Endothelial cell (in vitro differentiated cells): ENCODE data around the gene LRRC41. TPM values are rescaled to one million over a fixed set of nuclear protein-coding genes. Genes with fewer than 3 reads are reported as not detected.

Experiments
- DNase-seq: peaks from one replicate; pipeline ENCODE4 v3.0.0; 2021; ENCODE audit warnings: low spot score
- H3K27ac Mint-ChIP-seq: one replicate; pipeline ENCODE4 v1.8.0; 2021; ENCODE audit warnings: mixed read lengths, inconsistent platforms; ENCODE audit not compliant: unreplicated experiment
- H3K27me3 Mint-ChIP-seq: one replicate; pipeline ENCODE4 v1.8.0; 2021; ENCODE audit warnings: mild to moderate bottlenecking, moderate library complexity, mixed read lengths, inconsistent platforms; ENCODE audit not compliant: unreplicated experiment
- H3K36me3 Mint-ChIP-seq: one replicate; pipeline ENCODE4 v1.8.0; 2021; ENCODE audit warnings: mild to moderate bottlenecking, low read depth, mixed read lengths, inconsistent platforms; ENCODE audit not compliant: unreplicated experiment
- H3K4me1 Mint-ChIP-seq: one replicate; pipeline ENCODE4 v1.8.0; 2021; ENCODE audit warnings: mild to moderate bottlenecking, mixed read lengths, inconsistent platforms; ENCODE audit not compliant: unreplicated experiment
- H3K4me3 Mint-ChIP-seq: one replicate; pipeline ENCODE4 v1.8.0; 2021; ENCODE audit warnings: mild to moderate bottlenecking, mixed read lengths, inconsistent platforms; ENCODE audit not compliant: unreplicated experiment
- H3K9me3 Mint-ChIP-seq: one replicate; pipeline ENCODE4 v1.8.0; 2021; ENCODE audit warnings: mixed read lengths, inconsistent platforms; ENCODE audit not compliant: unreplicated experiment
- total RNA-seq: library from RNA; stranded (reverse); fragmentation: NEBNext Ultra II Directional; extraction: Animal tissue kit (Norgen Biotek cat#: 25700); gene quantifications from one replicate; pipeline ENCODE4 v1.2.1, GENCODE V29; 2021; ENCODE audit not compliant: unreplicated experiment
- TF ChIP-seq, protein P1 (sequence below): fragments of 200-600 bp; sonication (generic); IDR thresholded peaks from one replicate; pipeline ENCODE4 v1.5.0; 2021; ENCODE audit warnings: antibody characterized with exemption; ENCODE audit not compliant: unreplicated experiment

The LRRC41 gene
- total RNA-seq, 1 donor from 2014 or later: 73.5 TPM

GRCh38 chr1:46278807-46279206 lies 24.6 kb downstream of the LRRC41 start:
- Mint-ChIP-seq H3K4me3 (no peak overlapping the region), H3K36me3 (peaks cover 27% of the 10 kb centered on the region), H3K27ac (no peak overlapping the region), H3K4me1 (no peaks in the 10 kb centered on the region), H3K27me3 (no peaks in the 10 kb centered on the region), H3K9me3 (no peaks in the 10 kb centered on the region)
- no peak for DNase-seq
- TF ChIP-seq, protein P1, sequence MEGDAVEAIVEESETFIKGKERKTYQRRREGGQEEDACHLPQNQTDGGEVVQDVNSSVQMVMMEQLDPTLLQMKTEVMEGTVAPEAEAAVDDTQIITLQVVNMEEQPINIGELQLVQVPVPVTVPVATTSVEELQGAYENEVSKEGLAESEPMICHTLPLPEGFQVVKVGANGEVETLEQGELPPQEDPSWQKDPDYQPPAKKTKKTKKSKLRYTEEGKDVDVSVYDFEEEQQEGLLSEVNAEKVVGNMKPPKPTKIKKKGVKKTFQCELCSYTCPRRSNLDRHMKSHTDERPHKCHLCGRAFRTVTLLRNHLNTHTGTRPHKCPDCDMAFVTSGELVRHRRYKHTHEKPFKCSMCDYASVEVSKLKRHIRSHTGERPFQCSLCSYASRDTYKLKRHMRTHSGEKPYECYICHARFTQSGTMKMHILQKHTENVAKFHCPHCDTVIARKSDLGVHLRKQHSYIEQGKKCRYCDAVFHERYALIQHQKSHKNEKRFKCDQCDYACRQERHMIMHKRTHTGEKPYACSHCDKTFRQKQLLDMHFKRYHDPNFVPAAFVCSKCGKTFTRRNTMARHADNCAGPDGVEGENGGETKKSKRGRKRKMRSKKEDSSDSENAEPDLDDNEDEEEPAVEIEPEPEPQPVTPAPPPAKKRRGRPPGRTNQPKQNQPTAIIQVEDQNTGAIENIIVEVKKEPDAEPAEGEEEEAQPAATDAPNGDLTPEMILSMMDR: no peak

DNA sequence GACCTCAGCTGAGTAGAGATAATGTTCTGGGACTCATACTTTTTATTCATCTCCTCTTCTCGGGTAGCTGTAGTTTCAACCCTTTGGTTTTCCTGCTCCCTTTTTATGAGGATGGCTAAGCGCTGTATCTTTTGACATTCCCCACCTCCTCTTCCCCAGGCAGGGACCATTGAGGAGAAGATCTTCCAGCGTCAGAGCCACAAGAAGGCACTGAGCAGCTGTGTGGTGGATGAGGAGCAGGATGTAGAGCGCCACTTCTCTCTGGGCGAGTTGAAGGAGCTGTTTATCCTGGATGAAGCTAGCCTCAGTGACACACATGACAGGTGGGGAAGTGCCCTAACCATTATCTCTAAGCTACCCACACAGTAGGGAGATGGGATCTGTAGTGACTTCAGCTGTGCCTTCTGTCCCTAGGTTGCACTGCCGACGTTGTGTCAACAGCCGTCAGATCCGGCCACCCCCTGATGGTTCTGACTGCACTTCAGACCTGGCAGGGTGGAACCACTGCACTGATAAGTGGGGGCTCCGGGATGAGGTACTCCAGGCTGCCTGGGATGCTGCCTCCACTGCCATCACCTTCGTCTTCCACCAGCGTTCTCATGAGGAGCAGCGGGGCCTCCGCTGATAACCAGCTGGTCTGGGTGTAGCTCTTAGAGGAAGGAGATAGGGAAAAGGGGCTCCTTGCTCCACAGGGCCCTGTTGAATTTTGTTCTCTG lies 25.6 kb downstream of the LRRC41 start:
- TF ChIP-seq, protein P1: no peak
- H3K27me3 Mint-ChIP-seq: no peaks in the 10 kb centered on the region
- H3K4me1 Mint-ChIP-seq: no peaks in the 10 kb centered on the region
- DNase-seq: no peak
- H3K27ac Mint-ChIP-seq: no peak overlapping the region
- peaks cover 19% of the 10 kb centered on the region for H3K36me3 Mint-ChIP-seq
- no peak overlapping the region for H3K4me3 Mint-ChIP-seq
- no peaks in the 10 kb centered on the region for H3K9me3 Mint-ChIP-seq

- no peak for DNase-seq
- Mint-ChIP-seq H3K27ac (no peak overlapping the region), H3K4me1 (no peaks in the 10 kb centered on the region), H3K27me3 (peaks cover 2% of the 10 kb centered on the region), H3K4me3 (peak overlapping the region; percentile 33), H3K9me3 (no peaks in the 10 kb centered on the region), H3K36me3 (peaks cover 17% of the 10 kb centered on the region)
- TF ChIP-seq, protein P1: no peak
Observed at GRCh38 chr1:46275030-46275337, 28.4 kb downstream of the LRRC41 start.

DNA sequence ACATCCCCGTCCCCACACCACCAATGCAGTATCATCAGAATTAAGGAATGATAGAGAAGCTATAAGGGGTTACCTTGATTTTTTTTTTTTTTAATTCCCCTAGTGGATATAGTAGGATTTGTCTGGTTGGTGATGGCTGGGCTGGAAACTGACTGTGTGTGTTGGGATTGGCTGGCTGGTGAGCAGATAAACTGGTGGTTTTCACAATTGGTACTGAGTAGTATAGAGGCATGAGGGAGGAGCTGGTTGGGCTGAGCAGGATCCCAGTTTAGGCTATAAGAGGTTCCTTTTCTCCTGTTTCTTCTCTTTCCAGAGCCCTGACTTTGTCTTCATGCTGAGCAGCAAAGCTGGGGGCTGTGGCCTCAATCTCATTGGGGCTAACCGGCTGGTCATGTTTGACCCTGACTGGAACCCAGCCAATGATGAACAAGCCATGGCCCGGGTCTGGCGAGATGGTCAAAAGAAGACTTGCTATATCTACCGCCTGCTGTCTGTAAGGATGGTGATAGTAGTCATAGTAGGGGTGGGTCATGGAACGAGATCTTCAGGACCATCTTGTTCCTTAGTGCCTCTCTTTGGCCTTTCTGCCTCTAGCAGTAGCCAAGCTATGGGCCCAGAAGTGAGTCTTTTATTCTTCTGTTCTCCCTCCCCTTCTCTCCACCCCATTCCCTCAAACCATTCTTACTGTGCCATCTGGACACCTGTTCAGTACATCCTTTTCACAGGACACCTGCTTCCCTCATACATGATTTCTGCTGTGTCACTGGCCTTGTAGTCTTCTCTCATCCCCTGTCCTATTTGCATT lies 29.0 kb downstream of the LRRC41 start:
- Mint-ChIP-seq H3K4me1 (no peaks in the 10 kb centered on the region), H3K4me3 (peak overlapping the region; percentile 33), H3K27me3 (peaks cover 2% of the 10 kb centered on the region), H3K9me3 (no peaks in the 10 kb centered on the region), H3K36me3 (peaks cover 16% of the 10 kb centered on the region), H3K27ac (no peak overlapping the region)
- TF ChIP-seq, protein P1: no peak
- DNase-seq: no peak

- H3K36me3 Mint-ChIP-seq: peaks cover 4% of the 10 kb centered on the region
- TF ChIP-seq, protein P1: no peak
- no peaks in the 10 kb centered on the region for H3K4me1 Mint-ChIP-seq
- no peaks in the 10 kb centered on the region for H3K9me3 Mint-ChIP-seq
- no peak overlapping the region for H3K4me3 Mint-ChIP-seq
- H3K27ac Mint-ChIP-seq: no peak overlapping the region
- DNase-seq: no peak
- H3K27me3 Mint-ChIP-seq: peaks cover 2% of the 10 kb centered on the region
Observed at GRCh38 chr1:46268578-46268977, 34.8 kb downstream of the LRRC41 start.
